ENCODE data around the gene NAT16.

DNA sequence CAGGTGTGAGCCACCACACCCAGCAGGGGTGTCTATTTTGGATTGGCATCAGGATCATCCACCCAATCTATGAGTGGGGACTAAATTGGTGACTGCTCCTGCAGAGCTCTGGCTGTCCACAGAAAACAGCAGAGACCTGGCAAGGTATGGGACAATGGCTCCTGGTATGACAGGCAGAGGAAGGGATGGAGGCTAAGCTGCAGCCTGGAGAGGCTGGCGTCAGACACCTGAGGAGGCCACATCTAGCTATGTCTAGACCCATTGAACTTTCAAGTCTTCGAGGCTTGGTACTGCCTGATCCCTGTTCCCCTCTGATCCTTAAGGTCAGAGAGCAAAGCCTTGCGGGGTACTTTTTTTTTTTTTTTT, 56.4 kb downstream of the NAT16 start:
- TF ChIP-seq, protein P1, sequence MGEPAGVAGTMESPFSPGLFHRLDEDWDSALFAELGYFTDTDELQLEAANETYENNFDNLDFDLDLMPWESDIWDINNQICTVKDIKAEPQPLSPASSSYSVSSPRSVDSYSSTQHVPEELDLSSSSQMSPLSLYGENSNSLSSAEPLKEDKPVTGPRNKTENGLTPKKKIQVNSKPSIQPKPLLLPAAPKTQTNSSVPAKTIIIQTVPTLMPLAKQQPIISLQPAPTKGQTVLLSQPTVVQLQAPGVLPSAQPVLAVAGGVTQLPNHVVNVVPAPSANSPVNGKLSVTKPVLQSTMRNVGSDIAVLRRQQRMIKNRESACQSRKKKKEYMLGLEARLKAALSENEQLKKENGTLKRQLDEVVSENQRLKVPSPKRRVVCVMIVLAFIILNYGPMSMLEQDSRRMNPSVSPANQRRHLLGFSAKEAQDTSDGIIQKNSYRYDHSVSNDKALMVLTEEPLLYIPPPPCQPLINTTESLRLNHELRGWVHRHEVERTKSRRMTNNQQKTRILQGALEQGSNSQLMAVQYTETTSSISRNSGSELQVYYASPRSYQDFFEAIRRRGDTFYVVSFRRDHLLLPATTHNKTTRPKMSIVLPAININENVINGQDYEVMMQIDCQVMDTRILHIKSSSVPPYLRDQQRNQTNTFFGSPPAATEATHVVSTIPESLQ (CRISPR knock-in tag; IDR thresholded peaks at IDR 0.05) = no peak
- no peak for TF ChIP-seq KAT7 (CRISPR knock-in tag; IDR thresholded peaks at IDR 0.05; ENCODE audit: borderline replicate concordance)
- no peak for TF ChIP-seq YY1 (IDR thresholded peaks at IDR 0.05; ENCODE audit: borderline replicate concordance in 1 of 3, control insufficient read depth in 1 of 3, extremely low read depth in 1 of 3, insufficient read depth in 3 of 3, insufficient read length in 1 of 3, insufficient replicate concordance in 2 of 3, low read depth in 1 of 3, low read length in 2 of 3)
- TF ChIP-seq PRMT5 (CRISPR knock-in tag; IDR thresholded peaks at IDR 0.05) = no peak
- TF ChIP-seq, protein P2, sequence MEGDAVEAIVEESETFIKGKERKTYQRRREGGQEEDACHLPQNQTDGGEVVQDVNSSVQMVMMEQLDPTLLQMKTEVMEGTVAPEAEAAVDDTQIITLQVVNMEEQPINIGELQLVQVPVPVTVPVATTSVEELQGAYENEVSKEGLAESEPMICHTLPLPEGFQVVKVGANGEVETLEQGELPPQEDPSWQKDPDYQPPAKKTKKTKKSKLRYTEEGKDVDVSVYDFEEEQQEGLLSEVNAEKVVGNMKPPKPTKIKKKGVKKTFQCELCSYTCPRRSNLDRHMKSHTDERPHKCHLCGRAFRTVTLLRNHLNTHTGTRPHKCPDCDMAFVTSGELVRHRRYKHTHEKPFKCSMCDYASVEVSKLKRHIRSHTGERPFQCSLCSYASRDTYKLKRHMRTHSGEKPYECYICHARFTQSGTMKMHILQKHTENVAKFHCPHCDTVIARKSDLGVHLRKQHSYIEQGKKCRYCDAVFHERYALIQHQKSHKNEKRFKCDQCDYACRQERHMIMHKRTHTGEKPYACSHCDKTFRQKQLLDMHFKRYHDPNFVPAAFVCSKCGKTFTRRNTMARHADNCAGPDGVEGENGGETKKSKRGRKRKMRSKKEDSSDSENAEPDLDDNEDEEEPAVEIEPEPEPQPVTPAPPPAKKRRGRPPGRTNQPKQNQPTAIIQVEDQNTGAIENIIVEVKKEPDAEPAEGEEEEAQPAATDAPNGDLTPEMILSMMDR (IDR thresholded peaks at IDR 0.05 in 2 of 3, conservative IDR thresholded peaks at IDR 0.05 in 1 of 3; ENCODE audit: insufficient read depth in 2 of 3, low read depth in 1 of 3, low read length in 3 of 3) = no peak
